ENCODE measurements around the gene COL26A1. TPM values are rescaled to one million over a fixed set of nuclear protein-coding genes. Genes with fewer than 3 reads are reported as not detected.

The COL26A1 gene
- total RNA-seq, 2 donors from 2014 or later, result 3.8 to 10.3 TPM

DNA sequence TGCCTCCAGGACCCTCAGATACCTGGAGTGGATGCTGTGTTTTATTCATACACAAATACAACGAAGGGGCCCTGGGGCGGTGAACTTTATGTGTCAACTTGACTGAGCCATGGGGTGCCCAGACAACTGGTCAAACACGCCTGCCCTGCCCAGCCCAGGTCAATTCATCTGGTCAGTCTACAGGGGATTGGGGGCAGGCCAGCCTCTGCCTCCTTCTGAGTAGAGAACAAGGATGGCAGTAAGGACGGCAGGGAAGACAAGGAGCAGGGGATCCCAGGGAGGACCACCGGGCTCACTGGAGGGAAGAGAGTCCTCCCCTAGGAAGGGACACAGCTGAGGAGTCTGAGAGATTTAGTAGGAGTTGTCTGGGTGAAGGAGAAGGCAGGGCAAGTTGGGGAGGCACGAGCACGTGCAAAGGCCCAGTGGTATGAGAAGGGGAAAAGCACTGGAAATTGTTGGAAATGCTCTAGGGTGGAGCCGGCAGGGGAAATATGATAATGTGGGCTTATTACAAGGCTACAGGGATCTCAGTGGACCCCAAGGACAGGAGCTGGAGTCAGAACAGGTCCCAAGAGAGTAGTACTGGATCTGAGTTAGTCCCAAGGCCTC is 203.0 kb downstream of the COL26A1 start:
- no peak overlapping the region for H3K27ac ChIP-seq
- no peaks in the 10 kb centered on the region for H3K4me1 ChIP-seq (replicated peaks)
- H3K4me3 ChIP-seq, result no peak overlapping the region
- no peak for TF ChIP-seq POLR2AphosphoS5 (IDR thresholded peaks at IDR 0.05)
- TF ChIP-seq POLR2A (IDR thresholded peaks at IDR 0.05), result no peak
- TF ChIP-seq, protein P1, sequence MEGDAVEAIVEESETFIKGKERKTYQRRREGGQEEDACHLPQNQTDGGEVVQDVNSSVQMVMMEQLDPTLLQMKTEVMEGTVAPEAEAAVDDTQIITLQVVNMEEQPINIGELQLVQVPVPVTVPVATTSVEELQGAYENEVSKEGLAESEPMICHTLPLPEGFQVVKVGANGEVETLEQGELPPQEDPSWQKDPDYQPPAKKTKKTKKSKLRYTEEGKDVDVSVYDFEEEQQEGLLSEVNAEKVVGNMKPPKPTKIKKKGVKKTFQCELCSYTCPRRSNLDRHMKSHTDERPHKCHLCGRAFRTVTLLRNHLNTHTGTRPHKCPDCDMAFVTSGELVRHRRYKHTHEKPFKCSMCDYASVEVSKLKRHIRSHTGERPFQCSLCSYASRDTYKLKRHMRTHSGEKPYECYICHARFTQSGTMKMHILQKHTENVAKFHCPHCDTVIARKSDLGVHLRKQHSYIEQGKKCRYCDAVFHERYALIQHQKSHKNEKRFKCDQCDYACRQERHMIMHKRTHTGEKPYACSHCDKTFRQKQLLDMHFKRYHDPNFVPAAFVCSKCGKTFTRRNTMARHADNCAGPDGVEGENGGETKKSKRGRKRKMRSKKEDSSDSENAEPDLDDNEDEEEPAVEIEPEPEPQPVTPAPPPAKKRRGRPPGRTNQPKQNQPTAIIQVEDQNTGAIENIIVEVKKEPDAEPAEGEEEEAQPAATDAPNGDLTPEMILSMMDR (IDR thresholded peaks at IDR 0.05), result no peak
- intact Hi-C loops (cut with DNase I), result no loop called here
- 89% methylated on average over 8 of the region's 8 CpGs for WGBS
- H3K9me3 ChIP-seq, result no peaks in the 10 kb centered on the region
- H3K27me3 ChIP-seq (replicated peaks; ENCODE audit: insufficient read depth), result no peaks in the 10 kb centered on the region
- no peak for DNase-seq (ENCODE audit: low spot score)
- no peaks in the 10 kb centered on the region for H3K36me3 ChIP-seq

DNA sequence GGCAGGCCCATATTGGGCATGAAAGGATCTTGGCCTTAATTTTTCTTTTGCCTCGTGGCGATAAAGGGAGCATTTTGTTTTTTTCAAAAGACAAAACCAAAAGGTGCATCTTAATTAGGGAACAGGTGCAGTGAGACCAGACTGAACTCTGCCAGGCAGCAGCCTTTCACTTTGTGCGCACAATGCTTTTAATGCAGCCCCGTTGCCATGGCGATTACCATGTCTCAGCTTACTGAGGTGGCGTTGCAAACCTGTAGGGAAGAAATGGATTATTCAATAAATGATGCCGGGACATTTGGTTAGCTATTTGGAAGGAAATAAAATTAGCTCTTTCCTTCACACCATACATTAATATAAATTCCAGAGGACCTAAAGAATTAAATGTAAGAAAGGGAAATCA is 204.6 kb downstream of the COL26A1 start:
- 80% methylated on average over 7 of the region's 7 CpGs for WGBS
- H3K27me3 ChIP-seq (replicated peaks; ENCODE audit: insufficient read depth), result no peaks in the 10 kb centered on the region
- no peaks in the 10 kb centered on the region for H3K4me1 ChIP-seq (replicated peaks)
- H3K4me3 ChIP-seq, result no peak overlapping the region
- H3K9me3 ChIP-seq, result no peaks in the 10 kb centered on the region
- no peaks in the 10 kb centered on the region for H3K36me3 ChIP-seq
- no peak for DNase-seq (ENCODE audit: low spot score)
- intact Hi-C loops (cut with DNase I), result no loop called here
- no peak for TF ChIP-seq POLR2AphosphoS5 (IDR thresholded peaks at IDR 0.05)
- TF ChIP-seq, protein P1 (IDR thresholded peaks at IDR 0.05), result no peak
- H3K27ac ChIP-seq, result no peak overlapping the region

DNA sequence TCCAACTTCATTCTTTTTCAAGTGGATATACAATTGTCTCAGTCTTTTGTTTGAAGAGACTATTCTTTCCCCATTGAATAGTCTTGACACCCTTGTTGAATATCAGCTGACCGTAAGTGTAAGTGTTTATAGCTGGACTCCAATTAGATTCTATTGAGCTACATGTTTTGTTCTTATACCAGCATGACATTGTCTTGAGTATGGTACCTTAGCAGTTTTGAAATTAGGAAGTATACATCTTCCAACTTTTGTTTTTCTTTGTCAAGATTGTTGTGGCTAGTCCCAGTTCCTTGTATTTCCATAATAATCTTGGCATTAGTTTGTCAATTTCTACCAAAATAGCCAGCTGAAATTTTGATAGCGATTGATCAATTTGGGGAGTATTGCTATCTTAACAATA is 209.5 kb downstream of the COL26A1 start:
- DNase-seq (ENCODE audit: low spot score), result no peak
- whole genome bisulfite sequencing, result 97% methylated on average over 2 of the region's 2 CpGs
- TF ChIP-seq POLR2A (IDR thresholded peaks at IDR 0.05) (no peak), POLR2AphosphoS5 (IDR thresholded peaks at IDR 0.05) (no peak)
- TF ChIP-seq, protein P1 (IDR thresholded peaks at IDR 0.05), result no peak
- intact Hi-C loops (cut with DNase I), result no loop called here
- no peaks in the 10 kb centered on the region for H3K9me3 ChIP-seq
- no peaks in the 10 kb centered on the region for H3K4me1 ChIP-seq (replicated peaks)
- H3K4me3 ChIP-seq, result no peak overlapping the region
- H3K36me3 ChIP-seq, result no peaks in the 10 kb centered on the region
- H3K27me3 ChIP-seq (replicated peaks; ENCODE audit: insufficient read depth), result no peaks in the 10 kb centered on the region
- no peak overlapping the region for H3K27ac ChIP-seq

DNA sequence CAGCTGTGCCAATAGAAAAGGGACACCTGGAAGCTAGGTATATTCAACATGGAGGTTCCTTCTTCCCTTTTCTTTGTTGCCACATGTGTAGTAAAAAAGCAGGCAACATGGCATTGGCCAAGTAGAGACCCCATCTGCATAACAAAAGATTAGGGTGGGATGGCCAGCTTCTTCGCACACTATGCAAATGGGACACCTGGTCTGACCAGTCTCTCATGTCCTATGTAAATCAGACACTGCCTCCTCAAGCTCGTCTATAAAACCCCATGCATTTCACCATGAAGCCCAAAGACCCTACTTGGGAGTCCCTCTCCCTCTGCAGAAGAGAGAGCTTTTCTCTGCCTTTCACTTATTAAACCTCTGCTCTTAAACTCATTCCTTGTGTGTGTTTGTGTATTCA is 212.5 kb downstream of the COL26A1 start:
- no peak for DNase-seq (ENCODE audit: low spot score)
- intact Hi-C loops (cut with DNase I), result no loop called here
- Histone ChIP-seq H3K36me3 (no peaks in the 10 kb centered on the region), H3K9me3 (no peaks in the 10 kb centered on the region), H3K27me3 (replicated peaks; ENCODE audit: insufficient read depth) (no peaks in the 10 kb centered on the region), H3K27ac (no peak overlapping the region), H3K4me3 (no peak overlapping the region), H3K4me1 (replicated peaks) (no peaks in the 10 kb centered on the region)
- TF ChIP-seq POLR2A (IDR thresholded peaks at IDR 0.05) (no peak), POLR2AphosphoS5 (IDR thresholded peaks at IDR 0.05) (no peak)
- TF ChIP-seq, protein P1 (IDR thresholded peaks at IDR 0.05), result no peak
- 30% methylated on average over 2 of the region's 2 CpGs for WGBS

DNA sequence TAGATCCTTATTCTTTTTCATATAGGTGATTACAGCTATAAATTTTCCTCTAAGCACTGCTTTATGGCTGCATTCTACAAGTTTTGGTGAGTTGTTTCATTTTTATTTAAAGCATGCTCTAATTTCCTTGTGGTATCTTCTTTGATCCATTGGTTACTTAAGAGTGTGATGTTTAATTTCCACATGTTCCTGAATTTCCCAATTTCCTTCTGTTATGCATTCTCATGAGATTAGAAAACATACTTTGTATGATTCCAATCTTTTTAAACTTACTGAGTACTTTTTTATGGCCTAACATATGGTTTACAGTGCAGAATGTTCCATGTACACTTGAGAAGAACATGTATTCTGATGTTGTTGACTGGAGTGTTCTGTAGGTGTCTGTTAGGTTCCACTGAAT is 213.0 kb downstream of the COL26A1 start:
- TF ChIP-seq POLR2A (IDR thresholded peaks at IDR 0.05) (no peak), POLR2AphosphoS5 (IDR thresholded peaks at IDR 0.05) (no peak)
- TF ChIP-seq, protein P1 (IDR thresholded peaks at IDR 0.05), result no peak
- no peak overlapping the region for H3K27ac ChIP-seq
- no peaks in the 10 kb centered on the region for H3K36me3 ChIP-seq
- intact Hi-C loops (cut with DNase I), result no loop called here
- H3K27me3 ChIP-seq (replicated peaks; ENCODE audit: insufficient read depth), result peaks cover 4% of the 10 kb centered on the region
- no peak for DNase-seq (ENCODE audit: low spot score)
- H3K4me3 ChIP-seq, result no peak overlapping the region
- no peaks in the 10 kb centered on the region for H3K4me1 ChIP-seq (replicated peaks)
- H3K9me3 ChIP-seq, result no peaks in the 10 kb centered on the region
